ENCODE results near the gene APBA3.

Gene APBA3

GRCh38 chr19:3788996-3789778 lies 27.7 kb upstream of the APBA3 start:
- no peak overlapping the region for H3K27ac ChIP-seq
- no peak overlapping the region for H3K4me3 ChIP-seq
- TF ChIP-seq Cebpa-rat (IDR thresholded peaks at IDR 0.05) = no peak
- no peak overlapping the region for H3K9ac ChIP-seq
- H3K27me3 ChIP-seq = peaks cover 30% of the 10 kb centered on the region
- H3K9me3 ChIP-seq = peaks cover 9% of the 10 kb centered on the region
- H3K4me2 ChIP-seq = no peak overlapping the region
- no peaks in the 10 kb centered on the region for H3K36me3 ChIP-seq
- 0 out of 2 replicates have a peak, but pooled peaks cover 7% of the 10 kb centered on the region for H4K20me1 ChIP-seq
- H3K4me1 ChIP-seq = peaks cover 17% of the 10 kb centered on the region

DNA sequence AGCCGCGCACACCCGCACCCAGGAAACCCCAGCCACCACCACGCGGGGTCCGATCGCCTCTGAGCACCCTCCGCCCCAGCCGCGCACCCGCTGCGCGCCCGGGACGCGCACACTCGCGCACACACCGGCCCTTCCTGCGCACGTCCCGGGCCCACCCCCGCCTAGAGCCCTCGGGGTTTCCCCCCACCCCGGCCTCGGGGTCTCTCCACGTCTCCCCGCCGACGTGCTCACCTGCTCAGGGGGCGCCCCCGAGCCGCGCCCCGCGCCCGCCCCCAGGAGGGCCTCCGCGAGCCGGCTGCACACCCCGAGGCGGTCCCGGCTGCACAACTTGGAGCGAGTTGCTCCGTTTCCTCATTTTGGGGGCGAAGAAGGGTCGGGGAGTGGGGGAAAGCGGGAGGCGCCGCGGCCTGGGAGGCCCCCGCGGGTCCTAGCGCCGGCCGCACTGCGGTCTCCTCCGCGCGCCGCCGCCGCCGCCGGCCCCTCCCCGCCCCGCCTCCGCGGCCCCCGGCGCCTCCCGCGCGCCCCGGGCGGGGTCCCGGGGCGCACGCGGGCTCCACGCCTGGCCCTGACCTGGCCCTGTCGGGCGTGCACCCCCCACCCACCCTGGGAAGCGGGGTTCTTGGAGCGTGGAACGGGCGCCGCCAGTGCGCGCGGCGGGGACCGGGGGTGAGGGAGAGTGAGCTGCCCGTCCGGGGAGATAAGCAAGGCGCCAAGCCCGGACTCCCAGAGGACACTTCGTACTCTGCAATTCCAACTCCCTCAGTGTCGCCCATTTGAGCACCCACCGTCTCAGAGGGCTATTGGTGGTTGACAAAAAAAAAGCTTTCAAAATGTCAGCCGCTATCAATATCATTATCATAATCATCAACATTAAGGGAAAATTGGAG lies 24.7 kb upstream of the APBA3 start, which contains the start of gene MATK:
MATK (minus strand) TSS at position 444 of the 887 bp plus-strand sequence. CDS start 1,246 bp downstream, outside the sequence.
- no peak within 1 kb of the TSS for H3K4me2 ChIP-seq
- H3K36me3 ChIP-seq = no peaks in the 10 kb centered on the region
- no peak within 1 kb of the TSS for H3K27ac ChIP-seq
- no peak within 1 kb of the TSS for H3K4me3 ChIP-seq
- peaks cover 38% of the 10 kb centered on the region for H3K27me3 ChIP-seq
- no peak within 1 kb of the TSS for H3K9ac ChIP-seq
- H3K4me1 ChIP-seq = peaks cover 16% of the 10 kb centered on the region
- H4K20me1 ChIP-seq = 0 out of 2 replicates have a peak, but pooled peaks cover 7% of the 10 kb centered on the region
- TF ChIP-seq Cebpa-rat (IDR thresholded peaks at IDR 0.05) = no peak
- peaks cover 24% of the 10 kb centered on the region for H3K9me3 ChIP-seq

DNA sequence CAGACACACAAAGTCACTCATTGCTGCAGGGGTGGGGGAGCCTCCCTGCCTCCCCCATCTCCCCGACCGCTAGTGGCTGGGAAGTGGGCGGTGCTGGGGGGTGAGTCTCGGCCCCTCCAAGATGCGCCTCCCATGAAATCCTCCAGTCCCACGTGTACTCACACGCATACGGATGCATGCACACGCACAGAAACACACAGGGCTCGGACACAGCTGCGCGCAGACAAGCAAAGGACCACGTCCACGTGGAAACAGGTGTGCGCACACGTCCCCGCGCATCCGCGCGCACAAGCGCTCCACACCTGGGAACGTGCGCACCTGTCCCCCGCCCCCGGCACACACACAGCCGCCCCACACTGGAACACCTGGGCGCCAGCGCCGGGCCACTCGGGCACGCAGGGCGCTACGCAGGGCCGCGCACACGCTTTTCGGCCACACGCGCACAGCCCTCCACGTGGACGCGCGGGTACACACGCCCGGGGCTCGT lies 24.0 kb upstream of the APBA3 start:
- no peak overlapping the region for H3K9ac ChIP-seq
- H3K27me3 ChIP-seq = peaks cover 38% of the 10 kb centered on the region
- no peak overlapping the region for H3K4me2 ChIP-seq
- peaks cover 10% of the 10 kb centered on the region; the same call in 1 of the 2 replicates for H3K4me1 ChIP-seq
- H3K9me3 ChIP-seq = peaks cover 24% of the 10 kb centered on the region
- H3K4me3 ChIP-seq = no peak overlapping the region
- 0 out of 2 replicates have a peak, but pooled peaks cover 7% of the 10 kb centered on the region for H4K20me1 ChIP-seq
- no peaks in the 10 kb centered on the region for H3K36me3 ChIP-seq
- no peak for TF ChIP-seq Cebpa-rat (IDR thresholded peaks at IDR 0.05)
- H3K27ac ChIP-seq = no peak overlapping the region

- no peak for TF ChIP-seq Cebpa-rat (IDR thresholded peaks at IDR 0.05)
- Histone ChIP-seq H3K4me1 (peaks cover 10% of the 10 kb centered on the region; the same call in 1 of the 2 replicates), H3K36me3 (no peaks in the 10 kb centered on the region), H4K20me1 (0 out of 2 replicates have a peak, but pooled peaks cover 7% of the 10 kb centered on the region), H3K27ac (no peak overlapping the region), H3K9ac (no peak overlapping the region), H3K4me3 (no peak overlapping the region), H3K9me3 (peaks cover 24% of the 10 kb centered on the region), H3K4me2 (peak overlapping the region; percentile 28), H3K27me3 (peaks cover 38% of the 10 kb centered on the region)
These were observed 23.3 kb upstream of the APBA3 start for GRCh38 chr19:3784607-3785450.

DNA sequence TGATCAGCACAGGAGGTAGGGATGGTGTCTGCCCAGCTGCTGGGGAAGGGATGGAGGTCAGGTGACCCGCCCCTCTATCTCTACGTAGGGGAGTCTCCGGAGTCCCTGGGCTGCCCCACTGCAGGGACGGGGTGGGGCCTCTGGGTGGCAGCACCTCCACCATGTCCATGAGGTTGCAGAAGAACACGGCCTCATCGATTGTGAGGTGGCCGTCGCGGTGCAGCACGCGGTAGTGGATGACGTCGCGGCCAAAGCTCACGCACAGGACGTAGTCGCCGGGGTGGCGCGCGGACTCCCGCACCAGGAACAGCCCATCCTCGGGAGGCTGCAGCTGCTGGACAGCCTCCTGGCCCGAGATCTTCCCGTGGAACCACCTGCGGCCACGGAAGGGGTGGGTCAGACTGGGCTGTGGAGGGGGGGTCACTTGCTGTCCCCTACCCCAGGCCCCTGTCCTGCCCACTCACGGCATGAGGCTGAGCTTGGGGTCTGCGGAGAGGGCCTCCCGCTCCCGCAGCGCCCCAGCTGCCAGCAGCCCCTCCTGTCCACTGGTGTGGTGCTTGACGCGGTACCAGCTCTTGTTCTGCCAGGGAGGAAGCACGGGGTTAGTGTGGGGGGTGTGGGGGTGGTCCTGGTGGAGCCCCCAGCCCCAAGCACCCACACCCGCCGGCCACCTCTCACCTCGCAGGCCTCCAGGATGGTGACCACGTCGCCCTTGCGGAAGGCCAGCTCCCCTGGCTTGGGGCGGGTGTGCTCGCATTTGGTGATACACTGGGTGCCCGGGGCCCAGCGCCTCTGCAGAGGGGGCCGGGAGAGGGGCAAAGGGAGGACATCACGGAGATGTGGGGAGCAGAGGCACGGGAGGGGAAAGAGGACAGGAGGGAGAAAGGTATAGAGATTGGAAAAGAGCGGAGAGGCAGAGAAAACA lies 22.4 kb upstream of the APBA3 start:
- peaks cover 10% of the 10 kb centered on the region; the same call in 1 of the 2 replicates for H3K4me1 ChIP-seq
- H3K27ac ChIP-seq = no peak overlapping the region
- no peak overlapping the region for H3K9ac ChIP-seq
- TF ChIP-seq Cebpa-rat (IDR thresholded peaks at IDR 0.05) = no peak
- peaks cover 38% of the 10 kb centered on the region for H3K27me3 ChIP-seq
- H3K4me2 ChIP-seq = no peak overlapping the region
- peaks cover 24% of the 10 kb centered on the region for H3K9me3 ChIP-seq
- H4K20me1 ChIP-seq = 0 out of 2 replicates have a peak, but pooled peaks cover 7% of the 10 kb centered on the region
- H3K36me3 ChIP-seq = no peaks in the 10 kb centered on the region
- no peak overlapping the region for H3K4me3 ChIP-seq

GRCh38 chr19:3782903-3783302 lies 21.4 kb upstream of the APBA3 start:
- no peak overlapping the region for H3K4me2 ChIP-seq
- peaks cover 10% of the 10 kb centered on the region; the same call in 1 of the 2 replicates for H3K4me1 ChIP-seq
- no peak for TF ChIP-seq Cebpa-rat (IDR thresholded peaks at IDR 0.05)
- H4K20me1 ChIP-seq = 0 out of 2 replicates have a peak, but pooled peaks cover 7% of the 10 kb centered on the region
- H3K36me3 ChIP-seq = no peaks in the 10 kb centered on the region
- no peak overlapping the region for H3K9ac ChIP-seq
- H3K4me3 ChIP-seq = no peak overlapping the region
- H3K27ac ChIP-seq = no peak overlapping the region
- H3K27me3 ChIP-seq = peaks cover 38% of the 10 kb centered on the region
- H3K9me3 ChIP-seq = peaks cover 31% of the 10 kb centered on the region

DNA sequence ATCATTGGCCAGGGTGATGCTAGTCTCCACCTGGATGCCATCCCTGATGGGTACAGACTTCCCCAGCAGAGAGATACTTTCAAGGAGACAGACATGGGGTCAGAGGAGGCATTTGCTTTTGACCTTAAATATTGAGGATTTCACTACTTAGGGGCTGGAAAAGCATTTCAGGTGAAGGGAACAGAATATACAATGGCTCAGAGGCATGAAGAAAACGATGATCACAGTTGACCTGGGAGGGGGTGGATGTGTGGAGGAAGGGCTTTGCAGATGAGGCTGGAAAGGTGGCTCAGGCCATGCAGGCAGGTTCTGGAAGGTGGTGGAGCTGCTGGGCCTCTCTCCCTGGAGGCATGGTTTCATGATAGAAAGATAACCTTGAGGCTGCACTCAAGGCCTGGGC lies 20.8 kb upstream of the APBA3 start:
- Histone ChIP-seq H3K4me1 (peaks cover 10% of the 10 kb centered on the region; the same call in 1 of the 2 replicates), H3K36me3 (no peaks in the 10 kb centered on the region), H3K9me3 (peaks cover 35% of the 10 kb centered on the region), H4K20me1 (0 out of 2 replicates have a peak, but pooled peaks cover 7% of the 10 kb centered on the region), H3K27me3 (peaks cover 38% of the 10 kb centered on the region), H3K9ac (no peak overlapping the region), H3K27ac (no peak overlapping the region), H3K4me3 (no peak overlapping the region), H3K4me2 (no peak overlapping the region)
- TF ChIP-seq Cebpa-rat (IDR thresholded peaks at IDR 0.05) = no peak

DNA sequence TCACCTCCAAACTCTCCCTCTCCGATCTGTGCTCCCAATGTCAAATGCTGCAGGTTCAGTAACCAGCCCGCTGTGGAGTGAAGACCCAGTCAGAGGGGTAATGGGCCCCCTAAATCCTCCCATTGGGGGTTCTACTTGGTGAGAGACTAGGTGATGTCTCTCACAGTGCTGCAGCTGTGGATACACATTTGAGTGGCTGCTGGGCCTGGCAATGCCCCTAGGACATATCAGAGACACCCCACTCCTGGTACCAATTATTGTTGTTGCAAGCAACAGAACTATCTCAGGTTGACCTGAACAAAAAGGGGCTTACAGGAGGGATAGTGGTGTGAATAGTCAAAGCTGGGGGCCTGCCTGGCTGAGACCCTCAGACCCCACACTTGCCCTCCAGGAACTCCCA lies 20.1 kb upstream of the APBA3 start:
- Histone ChIP-seq H4K20me1 (0 out of 2 replicates have a peak, but pooled peaks cover 7% of the 10 kb centered on the region), H3K9ac (no peak overlapping the region), H3K9me3 (peaks cover 37% of the 10 kb centered on the region), H3K27ac (no peak overlapping the region), H3K27me3 (peaks cover 31% of the 10 kb centered on the region), H3K4me3 (no peak overlapping the region), H3K4me2 (no peak overlapping the region), H3K4me1 (peaks cover 10% of the 10 kb centered on the region; the same call in 1 of the 2 replicates), H3K36me3 (no peaks in the 10 kb centered on the region)
- no peak for TF ChIP-seq Cebpa-rat (IDR thresholded peaks at IDR 0.05)

Data from BLaER1 (cell line).